ENCODE results near the gene RFX5.
A peak's percentile ranks its signal among the peaks of the same experiment; 100 is the strongest.
"Not testable (repeated sequence)": the region's sequence is repeated elsewhere in the genome, so short reads cannot be mapped to it uniquely, and the experiment has no call there.

RFX5 gene

DNA sequence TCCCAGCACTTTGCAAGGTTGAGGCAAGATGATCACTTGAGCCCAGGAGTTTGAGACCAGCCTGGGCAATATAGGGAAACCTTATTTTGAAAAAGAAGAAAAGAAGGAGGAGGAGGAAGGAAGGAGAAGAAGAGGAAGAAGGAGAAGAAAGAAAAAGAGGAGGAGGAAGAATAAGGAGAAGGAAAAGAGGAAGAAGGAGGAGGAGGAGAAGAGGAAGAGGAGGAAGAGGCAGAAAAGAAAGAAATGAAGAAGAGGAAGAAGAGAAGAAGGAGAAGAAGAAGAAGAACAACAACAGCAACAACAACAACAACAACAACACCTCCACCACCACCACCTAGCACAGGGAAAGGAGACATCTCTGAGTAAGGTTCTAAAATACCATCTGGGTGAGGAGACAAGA, 14.8 kb upstream of the RFX5 start:
- DNase-seq = no peak

GRCh38 chr1:151356696-151357095, 9.6 kb upstream of the RFX5 start:
- no peak for DNase-seq

DNA sequence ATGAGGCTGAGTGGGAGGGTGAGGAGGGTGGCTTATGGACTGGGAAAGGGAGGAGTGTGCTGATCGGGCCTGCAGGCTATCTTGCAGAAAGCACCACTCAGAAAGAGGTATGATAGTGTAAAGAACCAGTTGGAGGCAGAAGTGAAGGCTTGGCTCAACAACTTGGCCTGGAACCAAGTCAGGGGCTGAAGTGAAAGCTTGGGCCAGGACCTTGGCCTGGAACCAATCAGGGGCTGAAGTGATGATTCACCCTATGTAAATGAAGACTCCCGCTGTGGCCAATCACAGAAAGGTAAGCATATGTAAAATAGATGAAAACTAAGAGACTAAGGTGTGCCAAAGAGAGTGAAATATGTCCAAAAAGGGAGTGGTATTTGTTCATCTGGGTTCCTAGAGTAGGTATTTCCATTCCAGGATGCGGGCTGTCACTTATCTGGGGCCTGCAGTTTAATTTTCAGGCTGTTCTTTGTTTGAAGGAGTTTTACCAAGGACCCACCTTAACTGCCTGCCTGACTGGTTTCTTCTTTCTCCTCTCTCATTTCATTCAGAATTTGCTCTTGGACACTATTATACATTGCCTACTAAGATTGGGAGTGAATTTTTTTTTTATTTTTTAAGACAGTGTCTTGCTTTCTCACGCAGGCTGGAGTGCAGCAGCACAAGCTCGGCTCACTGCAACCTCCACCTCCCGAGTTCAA, 5.1 kb upstream of the RFX5 start:
- peak; percentile 43 for DNase-seq

GRCh38 chr1:151350323-151350722, 3.3 kb upstream of the RFX5 start:
- not testable (repeated sequence) for DNase-seq

GRCh38 chr1:151347523-151348246, 633 bp upstream of the RFX5 start:
- DNase-seq = no peak

- no peak for DNase-seq
Observed at GRCh38 chr1:151346082-151346768, 827 bp downstream of the RFX5 start.

GRCh38 chr1:151344291-151344690, 2.8 kb downstream of the RFX5 start:
- DNase-seq = no peak

DNA sequence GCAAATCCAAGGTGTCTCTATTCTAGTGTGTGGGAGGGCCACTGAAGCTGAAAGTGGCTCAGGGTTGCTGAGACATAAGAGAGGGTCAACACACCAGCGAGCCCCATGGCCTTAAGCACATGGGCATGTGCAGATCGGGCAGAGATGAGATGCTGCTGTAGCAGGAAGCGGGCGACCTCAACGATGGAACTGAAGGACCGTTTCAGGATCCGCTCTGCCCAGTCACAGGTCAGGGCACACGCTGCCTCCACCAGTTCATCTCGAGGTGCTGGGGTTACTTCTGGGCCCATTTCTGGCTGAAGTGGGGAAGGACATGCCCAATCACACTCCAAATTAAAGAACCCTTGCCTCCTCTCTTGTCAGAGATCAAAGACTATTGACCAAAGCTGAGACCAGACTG, 3.5 kb downstream of the RFX5 start:
- DNase-seq = no peak

- no peak for DNase-seq
Observed at GRCh38 chr1:151342569-151342968, 4.5 kb downstream of the RFX5 start.

DNA sequence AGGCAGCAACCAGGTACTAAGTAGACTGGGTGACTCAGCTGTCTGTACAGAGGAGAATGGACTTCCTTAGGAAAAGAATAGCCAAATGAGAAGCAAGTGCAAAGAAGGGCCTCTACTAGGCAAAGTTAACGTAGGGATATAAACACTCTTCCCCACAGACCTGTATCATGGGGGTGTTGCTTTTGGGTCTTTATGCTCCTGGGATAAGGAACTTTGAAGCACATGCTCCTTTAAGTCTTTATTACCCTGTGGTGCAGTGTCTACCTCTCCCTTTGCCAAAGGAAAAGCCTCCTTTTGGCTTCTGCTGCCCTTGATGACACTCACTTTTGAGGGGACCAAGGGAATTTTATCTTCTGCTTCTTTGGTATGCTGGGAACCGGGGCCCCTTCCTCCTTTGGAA, 5.0 kb downstream of the RFX5 start:
- DNase-seq = no peak

DNA sequence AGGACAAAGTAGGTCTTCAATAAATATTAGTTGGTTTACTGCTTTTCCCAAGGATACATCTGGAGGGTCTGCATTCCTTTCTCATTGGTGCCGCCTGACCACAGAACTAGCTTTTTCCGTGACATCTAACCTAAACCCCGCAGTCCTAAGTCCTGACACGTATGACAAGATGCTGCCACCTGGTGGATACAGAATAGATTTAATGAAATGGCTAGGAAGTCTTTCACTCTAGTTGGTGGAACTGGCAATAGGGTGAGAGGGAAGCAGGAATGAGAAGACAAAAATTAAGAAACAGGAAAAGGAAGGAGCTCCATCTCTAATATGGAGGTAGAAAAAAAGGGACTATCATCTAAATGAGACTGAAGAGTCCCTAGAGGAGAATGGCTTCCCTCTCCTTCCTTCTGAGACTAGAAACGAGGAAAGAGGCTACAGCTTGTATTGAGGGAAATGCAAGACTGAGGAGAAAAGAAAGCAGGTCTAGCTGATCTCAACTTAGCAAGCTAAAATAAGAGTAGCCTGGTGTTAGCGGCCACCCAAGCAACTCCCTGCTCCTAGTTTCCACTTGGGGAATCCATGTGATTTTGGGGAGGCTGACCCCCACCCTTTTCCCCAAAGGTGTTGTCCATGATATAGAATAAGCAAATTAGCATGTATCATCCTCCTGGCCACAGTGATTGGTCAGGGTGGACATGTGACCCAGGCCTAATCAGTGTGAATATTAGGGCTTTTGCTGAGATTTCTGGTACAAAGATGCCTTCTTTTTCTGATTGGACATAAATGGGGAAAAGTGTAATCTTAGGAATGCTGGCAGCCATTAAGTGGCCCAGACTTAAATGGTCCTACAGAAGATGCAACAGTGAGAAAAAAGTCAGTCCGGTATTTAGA, 5.9 kb downstream of the RFX5 start:
- peak; percentile 78 for DNase-seq

- no peak for DNase-seq
Observed at GRCh38 chr1:151336556-151336955, 10.5 kb downstream of the RFX5 start.

DNA sequence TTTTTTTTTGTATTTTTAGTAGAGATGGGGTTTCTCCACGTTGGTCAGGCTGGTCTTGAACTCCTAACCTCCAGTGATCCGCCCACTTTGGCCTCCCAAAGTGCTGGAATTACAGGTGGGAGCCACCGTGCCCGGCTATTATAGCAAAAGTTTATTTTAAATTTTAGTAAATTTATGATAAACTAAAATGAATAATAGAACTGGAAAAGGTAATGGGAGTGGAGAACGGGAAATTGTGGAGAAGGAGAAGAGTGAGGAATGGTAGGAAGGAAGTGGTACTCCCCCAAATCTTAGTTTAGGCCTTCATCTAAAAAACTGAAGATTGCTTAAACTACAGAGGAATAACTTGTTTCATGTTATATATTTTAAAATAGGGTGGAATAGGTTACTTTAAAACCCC, 12.2 kb downstream of the RFX5 start:
- DNase-seq = no peak

DNA sequence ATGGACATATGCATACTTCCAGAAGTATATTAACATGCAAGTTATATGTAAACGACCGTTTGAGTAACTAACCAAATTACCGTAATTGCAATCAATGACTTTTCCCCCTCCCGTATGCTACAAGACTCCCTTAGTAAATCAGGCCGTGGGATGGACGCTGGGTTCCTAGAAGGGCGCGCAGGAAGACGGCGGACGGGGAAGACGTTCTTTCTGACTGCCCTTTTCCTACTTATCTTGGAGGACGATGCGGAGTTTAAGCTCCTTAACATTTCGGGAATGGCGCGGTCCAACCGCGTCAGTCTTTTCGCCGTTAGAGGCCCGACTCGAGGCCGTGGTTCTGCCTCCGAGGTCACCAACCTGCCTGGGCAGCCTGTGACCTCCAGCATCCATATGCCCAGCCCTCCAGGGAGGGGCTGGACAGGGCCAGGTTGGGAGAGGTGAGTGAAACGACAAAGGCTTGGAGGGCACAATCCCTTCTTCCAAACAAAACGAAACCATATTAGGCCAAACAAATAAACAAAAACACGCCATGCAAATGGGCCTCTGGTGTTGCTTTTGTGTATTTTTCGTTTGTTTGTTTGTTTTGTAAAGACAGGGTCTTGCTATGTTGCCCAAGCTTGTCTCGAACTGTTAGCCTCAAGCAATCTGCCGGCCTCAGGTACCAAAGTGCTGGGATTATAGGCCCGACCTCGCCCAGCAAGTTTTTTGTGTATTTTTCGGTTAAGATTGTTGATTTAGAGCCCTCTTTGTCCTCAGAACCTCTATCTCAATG, 19.0 kb downstream of the RFX5 start:
- no peak for DNase-seq

DNA sequence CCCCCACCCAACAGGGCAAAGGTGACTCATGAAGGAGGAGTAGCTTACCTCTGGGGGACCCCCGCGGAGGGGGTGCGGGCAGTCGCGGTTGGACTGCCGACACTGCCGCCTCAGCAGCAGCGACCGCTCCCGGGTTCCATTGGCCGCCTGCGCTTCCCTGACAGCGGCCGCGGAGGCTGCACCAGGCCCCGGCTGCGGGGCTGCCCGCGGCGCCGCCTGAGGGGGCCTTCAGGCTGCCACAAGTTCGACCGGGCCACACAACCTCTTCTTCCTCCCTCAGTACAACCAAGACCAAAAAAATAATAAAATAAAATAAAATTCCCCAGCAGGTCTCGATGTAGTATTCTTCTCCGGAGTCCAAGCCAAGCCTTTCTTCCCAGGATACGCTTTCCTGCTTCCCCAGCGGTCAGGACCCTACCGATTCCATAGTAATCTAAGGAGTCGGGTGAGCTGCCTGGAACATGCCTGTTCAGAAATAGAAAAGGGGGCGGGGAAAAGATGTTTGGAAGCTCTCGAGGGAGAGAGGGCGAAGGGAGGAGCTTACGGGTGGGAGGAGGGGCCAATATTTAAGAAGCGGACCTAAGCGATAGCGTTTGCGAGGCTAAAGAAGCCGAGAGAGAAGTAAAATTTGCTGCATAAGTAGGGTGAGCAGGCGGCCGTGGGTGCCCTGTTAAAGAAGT, 19.7 kb downstream of the RFX5 start, which contains the start of gene PI4KB:
PI4KB (minus strand) TSS at position 194 of the 680 bp plus-strand sequence. CDS start 10,935 bp downstream, outside the sequence.
- DNase-seq = peak; percentile 98

DNA sequence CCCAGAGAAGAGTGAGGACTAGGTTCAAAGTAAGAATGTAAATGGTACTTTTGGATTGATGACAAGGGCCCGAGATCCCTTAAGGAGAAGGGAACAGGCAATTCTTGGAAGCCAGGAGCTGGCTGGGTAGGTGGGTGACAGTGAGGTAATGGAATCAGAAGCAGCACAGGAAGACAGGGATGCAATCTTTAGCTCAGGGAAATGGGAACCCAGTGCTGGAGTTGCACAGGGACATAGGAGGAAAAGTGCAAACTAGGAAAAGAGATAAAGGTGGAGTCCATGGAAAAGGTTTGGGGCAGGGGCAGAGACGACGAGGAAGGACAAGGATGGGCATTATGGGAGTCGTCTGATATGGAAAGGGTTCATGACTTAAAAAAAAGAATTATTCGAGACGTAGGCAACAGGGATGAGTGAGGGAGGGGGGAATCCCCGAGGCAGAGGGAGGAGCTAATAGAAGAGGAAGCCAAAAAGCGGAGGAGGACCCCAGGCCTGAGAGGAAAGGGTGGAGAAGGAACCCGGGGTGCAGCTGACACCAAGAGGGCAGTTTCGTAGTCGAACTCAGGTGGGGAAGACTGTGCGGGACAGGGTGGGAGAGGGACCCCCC, 20.3 kb downstream of the RFX5 start:
- DNase-seq = peak; percentile 71

DNA sequence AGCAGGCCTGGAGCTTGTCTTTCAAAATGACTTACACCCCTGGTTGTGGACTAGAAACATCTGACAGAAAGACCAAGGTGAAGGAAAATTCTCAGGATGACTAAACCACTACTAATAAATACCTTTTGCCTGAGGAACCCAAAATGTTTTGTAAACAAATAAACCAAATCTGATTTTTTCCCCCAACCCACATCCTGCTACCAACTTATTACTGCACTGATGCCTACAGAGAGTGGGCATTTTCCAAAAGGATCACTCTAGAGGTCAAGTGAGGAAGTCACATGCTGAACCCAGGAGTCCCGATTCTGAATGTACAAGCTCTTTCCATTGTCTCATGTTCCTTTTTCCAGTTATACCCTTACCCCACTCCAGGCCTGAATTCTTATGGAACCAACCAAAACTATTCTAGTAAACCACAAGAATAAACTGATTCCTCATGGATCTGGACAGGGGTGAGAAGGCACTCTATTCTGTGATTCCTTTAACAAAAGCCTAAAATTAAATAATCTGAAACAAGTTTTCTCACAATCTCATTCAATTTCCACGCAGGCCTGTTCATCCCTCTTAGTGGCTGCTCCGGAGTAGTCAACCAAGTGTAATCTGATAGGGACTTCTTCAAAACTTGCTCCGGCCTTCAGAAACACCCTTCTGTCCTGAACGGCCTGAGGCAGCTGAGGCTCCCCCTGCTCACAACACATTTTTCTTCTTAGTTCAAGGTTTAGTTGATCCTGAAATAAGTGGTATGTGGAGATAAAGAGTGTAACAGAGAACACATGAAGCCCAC, 21.2 kb downstream of the RFX5 start:
- no peak for DNase-seq

DNA sequence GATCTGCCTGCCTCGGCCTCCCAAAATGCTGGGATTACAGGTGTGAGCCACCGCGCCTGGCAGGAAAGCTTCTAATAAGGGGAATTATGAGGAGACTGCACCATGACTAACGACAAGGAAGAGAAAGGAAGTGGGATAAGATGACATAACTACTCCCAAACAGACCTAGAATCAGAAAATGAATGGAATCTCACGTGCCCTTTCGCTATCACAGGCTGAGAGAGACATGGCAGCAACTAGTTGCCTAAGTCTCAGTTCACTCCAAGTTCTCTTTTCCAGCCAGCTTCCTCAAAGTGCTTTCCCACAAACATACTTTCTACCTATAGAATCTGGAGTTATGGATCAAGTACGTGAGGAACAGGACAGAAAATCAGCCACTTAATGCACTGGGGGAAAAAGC, 21.8 kb downstream of the RFX5 start:
- no peak for DNase-seq

GRCh38 chr1:151324390-151324930, 22.6 kb downstream of the RFX5 start:
- no peak for DNase-seq

DNA sequence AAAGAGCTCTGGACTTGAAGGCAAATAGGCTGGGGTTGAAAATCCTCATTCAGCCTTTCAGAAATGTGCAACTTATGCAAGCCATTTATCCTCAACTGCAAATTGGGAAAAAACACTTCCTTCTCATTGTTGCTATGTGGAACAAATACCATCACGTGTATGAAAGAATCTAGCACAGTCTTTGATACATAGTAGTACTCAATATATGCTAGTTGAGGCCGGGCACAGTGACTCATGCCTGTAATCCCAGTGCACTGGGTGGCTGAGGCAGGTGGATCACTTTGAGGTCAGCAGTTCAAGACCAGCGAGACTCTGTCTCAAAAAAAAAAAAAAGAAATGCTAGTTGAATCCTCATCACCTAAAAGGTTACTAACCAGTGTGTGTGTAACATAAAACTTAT, 28.1 kb downstream of the RFX5 start:
- no peak for DNase-seq
